ENCODE measurements around the gene ARMH2. TPM values are rescaled to one million over a fixed set of nuclear protein-coding genes. Genes with fewer than 3 reads are reported as not detected.

Gene ARMH2
- total RNA-seq, 2 donors from 2014 or later, result not detected

DNA sequence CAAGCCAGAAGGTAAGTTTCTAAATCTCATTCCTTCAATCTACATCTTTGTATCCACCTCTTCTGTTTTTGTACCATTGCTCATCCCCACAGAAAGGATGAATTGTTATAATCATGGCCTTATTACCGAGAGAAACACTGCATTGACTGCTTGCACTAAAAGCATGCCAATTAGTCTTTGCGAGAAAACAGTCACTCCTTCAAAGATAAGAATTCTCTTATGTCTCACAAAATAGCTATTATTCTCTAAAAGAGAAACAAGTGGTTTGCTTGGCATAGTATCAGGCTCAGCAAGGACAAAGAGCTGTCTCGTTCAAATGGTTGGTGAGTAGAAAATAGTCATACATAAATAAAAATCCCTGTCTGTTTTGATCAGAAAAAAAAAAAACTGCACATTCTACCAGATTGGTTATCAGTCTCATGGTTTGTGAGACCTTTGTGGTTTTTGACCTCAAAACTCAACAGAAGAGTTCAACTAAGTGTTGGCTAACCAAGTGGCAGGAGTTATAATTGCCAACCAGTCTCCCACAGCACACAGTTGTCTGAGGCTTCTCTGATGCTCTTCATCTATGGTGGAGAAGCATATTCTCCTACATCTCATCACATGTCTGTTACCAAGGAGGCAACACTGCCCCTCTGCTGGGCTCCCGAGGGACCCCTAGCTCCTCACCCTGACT, 35.1 kb upstream of the ARMH2 start:
- DNase-seq (ENCODE audit: low spot score) (no peak), ATAC-seq (ENCODE audit: insufficient number of reproducible peaks, low FRiP score, low read depth) (no peak)
- no peak overlapping the region for H3K27ac ChIP-seq
- H3K4me1 ChIP-seq (ENCODE audit: control insufficient read depth in 1 of 2, low read depth in 2 of 2), result peaks cover 0 to 22% of the 10 kb centered on the region in 2 donors
- H3K9me3 ChIP-seq, result no peaks in the 10 kb centered on the region
- H3K27me3 ChIP-seq (replicated peaks; ENCODE audit: insufficient read depth), result no peaks in the 10 kb centered on the region
- H3K4me3 ChIP-seq, result no peak overlapping the region
- no peaks in the 10 kb centered on the region for H3K36me3 ChIP-seq
- TF ChIP-seq, protein P1, sequence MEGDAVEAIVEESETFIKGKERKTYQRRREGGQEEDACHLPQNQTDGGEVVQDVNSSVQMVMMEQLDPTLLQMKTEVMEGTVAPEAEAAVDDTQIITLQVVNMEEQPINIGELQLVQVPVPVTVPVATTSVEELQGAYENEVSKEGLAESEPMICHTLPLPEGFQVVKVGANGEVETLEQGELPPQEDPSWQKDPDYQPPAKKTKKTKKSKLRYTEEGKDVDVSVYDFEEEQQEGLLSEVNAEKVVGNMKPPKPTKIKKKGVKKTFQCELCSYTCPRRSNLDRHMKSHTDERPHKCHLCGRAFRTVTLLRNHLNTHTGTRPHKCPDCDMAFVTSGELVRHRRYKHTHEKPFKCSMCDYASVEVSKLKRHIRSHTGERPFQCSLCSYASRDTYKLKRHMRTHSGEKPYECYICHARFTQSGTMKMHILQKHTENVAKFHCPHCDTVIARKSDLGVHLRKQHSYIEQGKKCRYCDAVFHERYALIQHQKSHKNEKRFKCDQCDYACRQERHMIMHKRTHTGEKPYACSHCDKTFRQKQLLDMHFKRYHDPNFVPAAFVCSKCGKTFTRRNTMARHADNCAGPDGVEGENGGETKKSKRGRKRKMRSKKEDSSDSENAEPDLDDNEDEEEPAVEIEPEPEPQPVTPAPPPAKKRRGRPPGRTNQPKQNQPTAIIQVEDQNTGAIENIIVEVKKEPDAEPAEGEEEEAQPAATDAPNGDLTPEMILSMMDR (IDR thresholded peaks at IDR 0.05), result no peak

DNA sequence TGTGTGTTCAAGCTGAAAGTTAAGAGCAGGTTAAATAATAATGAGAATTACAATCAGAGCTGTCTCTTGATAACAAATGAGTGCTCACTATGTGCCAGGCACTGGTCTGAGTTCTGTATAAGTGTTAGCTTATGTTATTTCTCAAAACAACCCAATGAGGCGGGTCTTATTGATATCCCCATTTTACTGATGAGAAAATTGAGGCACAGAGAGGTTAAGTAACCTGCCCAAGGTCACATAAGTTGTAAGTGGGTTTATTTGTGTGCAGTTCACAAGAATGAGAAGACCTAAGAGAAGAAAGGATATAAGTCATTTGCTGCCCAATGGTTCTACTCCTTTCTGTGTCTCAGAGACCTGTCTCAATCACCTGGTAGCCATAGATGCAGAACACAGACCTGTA, 34.1 kb upstream of the ARMH2 start:
- no peak overlapping the region for H3K4me3 ChIP-seq
- peaks cover 0 to 22% of the 10 kb centered on the region in 2 donors for H3K4me1 ChIP-seq (ENCODE audit: control insufficient read depth in 1 of 2, low read depth in 2 of 2)
- no peak for DNase-seq (ENCODE audit: low spot score)
- no peaks in the 10 kb centered on the region for H3K27me3 ChIP-seq (replicated peaks; ENCODE audit: insufficient read depth)
- no peaks in the 10 kb centered on the region for H3K36me3 ChIP-seq
- H3K9me3 ChIP-seq, result no peaks in the 10 kb centered on the region
- TF ChIP-seq, protein P1 (IDR thresholded peaks at IDR 0.05), result no peak
- no peak overlapping the region for H3K27ac ChIP-seq
- no peak for ATAC-seq (ENCODE audit: insufficient number of reproducible peaks, low FRiP score, low read depth)

DNA sequence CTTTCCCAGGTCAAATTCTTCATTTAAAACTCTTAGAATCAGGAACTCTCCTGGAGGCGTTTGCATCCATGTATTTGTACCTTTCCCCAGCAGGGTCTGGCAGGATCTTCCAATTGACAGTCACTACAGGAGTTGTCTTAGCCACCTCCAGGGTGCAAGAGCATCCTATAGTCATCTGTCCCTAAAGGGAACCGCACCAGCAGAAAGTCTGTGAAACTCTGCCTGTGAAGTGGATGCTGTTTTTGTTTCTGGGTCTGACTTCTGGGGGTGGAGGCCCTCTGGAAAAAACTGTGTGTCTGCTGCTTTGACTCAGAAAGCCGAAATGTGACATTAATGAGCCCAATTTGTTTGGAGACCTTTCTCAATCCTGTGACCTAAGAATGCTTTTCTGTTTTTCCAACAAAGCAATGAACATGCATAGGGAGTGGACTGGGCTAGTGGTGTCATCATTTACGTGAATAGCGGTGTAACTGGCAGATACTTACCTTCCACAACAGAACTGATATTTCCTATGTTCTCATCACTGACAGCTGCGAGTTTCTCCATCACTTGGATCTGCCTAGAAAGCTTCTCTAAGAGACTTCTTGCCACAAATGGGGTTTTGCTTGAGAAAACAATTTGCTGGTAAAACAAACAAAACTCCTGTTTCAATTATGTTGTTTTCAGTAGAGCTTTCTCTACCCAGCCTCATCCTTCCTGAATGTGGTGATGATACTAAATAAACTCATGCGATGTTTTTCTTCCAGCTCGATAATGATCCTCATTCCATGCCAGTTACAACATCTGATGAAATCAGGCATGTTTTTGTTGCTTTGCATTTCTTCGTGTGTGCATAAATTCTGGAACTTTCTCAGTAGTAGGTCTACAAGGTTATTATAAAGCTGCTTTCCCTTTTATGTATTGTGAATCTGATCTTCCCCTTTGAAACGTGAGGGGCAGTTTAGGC, 33.3 kb upstream of the ARMH2 start:
- H3K4me1 ChIP-seq (ENCODE audit: control insufficient read depth in 1 of 2, low read depth in 2 of 2), result peaks cover 0 to 22% of the 10 kb centered on the region in 2 donors
- H3K27ac ChIP-seq, result no peak overlapping the region
- H3K27me3 ChIP-seq (replicated peaks; ENCODE audit: insufficient read depth), result no peaks in the 10 kb centered on the region
- H3K36me3 ChIP-seq, result no peaks in the 10 kb centered on the region
- DNase-seq (ENCODE audit: low spot score), result no peak
- no peak for ATAC-seq (ENCODE audit: insufficient number of reproducible peaks, low FRiP score, low read depth)
- TF ChIP-seq, protein P1 (IDR thresholded peaks at IDR 0.05), result no peak
- H3K9me3 ChIP-seq, result no peaks in the 10 kb centered on the region
- H3K4me3 ChIP-seq, result no peak overlapping the region

DNA sequence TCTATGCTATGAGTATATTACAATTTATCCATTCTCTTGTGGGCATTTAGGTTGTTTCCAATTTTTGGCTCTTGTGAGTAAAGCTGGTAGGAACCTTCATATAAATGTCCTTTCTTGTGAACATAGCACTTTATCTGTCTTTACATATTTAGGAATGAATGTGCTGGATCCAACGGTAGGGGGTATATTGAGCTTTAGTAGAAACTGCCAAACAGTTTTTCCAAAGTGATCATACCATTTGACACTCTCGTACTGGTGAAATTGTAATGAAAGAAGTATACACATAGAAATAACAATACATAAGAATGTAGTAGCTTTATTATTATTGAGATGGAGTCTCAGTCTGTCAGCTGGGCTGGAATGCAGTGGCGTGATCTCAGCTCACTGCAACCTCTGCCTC, 30.9 kb upstream of the ARMH2 start:
- H3K4me3 ChIP-seq, result no peak overlapping the region
- no peak overlapping the region for H3K27ac ChIP-seq
- no peaks in the 10 kb centered on the region for H3K27me3 ChIP-seq (replicated peaks; ENCODE audit: insufficient read depth)
- no peaks in the 10 kb centered on the region for H3K9me3 ChIP-seq
- DNase-seq (ENCODE audit: low spot score) (no peak), ATAC-seq (ENCODE audit: insufficient number of reproducible peaks, low FRiP score, low read depth) (no peak)
- H3K4me1 ChIP-seq (ENCODE audit: control insufficient read depth in 1 of 2, low read depth in 2 of 2), result peaks cover 0 to 9% of the 10 kb centered on the region in 2 donors
- TF ChIP-seq, protein P1 (IDR thresholded peaks at IDR 0.05), result no peak
- no peaks in the 10 kb centered on the region for H3K36me3 ChIP-seq

DNA sequence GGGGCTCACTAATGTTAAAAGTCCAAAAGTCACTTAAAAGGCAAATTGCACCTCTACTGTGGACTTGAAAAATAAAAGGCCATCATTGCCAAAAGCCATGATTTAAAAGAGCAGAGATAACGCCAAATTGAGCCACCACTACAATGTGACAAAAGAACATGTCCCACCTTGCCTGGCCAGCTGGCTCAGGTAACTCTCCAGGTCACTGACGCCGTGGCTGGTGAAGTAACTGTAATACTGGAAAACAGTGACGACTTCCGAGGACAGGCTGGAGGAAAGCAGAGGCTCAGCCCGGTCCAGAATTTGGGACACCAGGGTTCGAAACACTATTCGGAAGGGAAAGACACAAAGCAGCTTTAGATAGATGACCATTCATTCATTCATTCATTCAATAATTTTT, 29.3 kb upstream of the ARMH2 start:
- Histone ChIP-seq H3K36me3 (no peaks in the 10 kb centered on the region), H3K4me1 (ENCODE audit: control insufficient read depth in 1 of 2, low read depth in 2 of 2) (peaks cover 0 to 9% of the 10 kb centered on the region in 2 donors), H3K4me3 (no peak overlapping the region), H3K9me3 (no peaks in the 10 kb centered on the region), H3K27ac (no peak overlapping the region), H3K27me3 (replicated peaks; ENCODE audit: insufficient read depth) (no peaks in the 10 kb centered on the region)
- DNase-seq (ENCODE audit: low spot score) (no peak), ATAC-seq (ENCODE audit: insufficient number of reproducible peaks, low FRiP score, low read depth) (no peak)
- TF ChIP-seq, protein P1 (IDR thresholded peaks at IDR 0.05), result no peak

Data from thoracic aorta (tissue), 2 donors.